Fibroblast of skin of abdomen (primary cell): Measurements from ENCODE around the gene RPS3.

Experiments used
- DNase-seq: peaks from one replicate; pipeline ENCODE4 v3.0.0-alpha.2; 2013

The RPS3 gene

GRCh38 chr11:75435571-75435925 is 36.2 kb downstream of the RPS3 start:
- no peak for DNase-seq

GRCh38 chr11:75436806-75437205 is 37.5 kb downstream of the RPS3 start:
- DNase-seq = no peak

- DNase-seq = no peak
These were observed 38.8 kb downstream of the RPS3 start for GRCh38 chr11:75437966-75438659.

- no peak for DNase-seq
These were observed 39.7 kb downstream of the RPS3 start for GRCh38 chr11:75439026-75439425.

- DNase-seq = no peak
These were observed 40.3 kb downstream of the RPS3 start for GRCh38 chr11:75439495-75440120.

GRCh38 chr11:75440960-75441803 is 41.9 kb downstream of the RPS3 start:
- DNase-seq = no peak

- DNase-seq = no peak
These were observed 42.5 kb downstream of the RPS3 start for GRCh38 chr11:75441804-75442132.

GRCh38 chr11:75442161-75442885 is 43.0 kb downstream of the RPS3 start:
- no peak for DNase-seq

GRCh38 chr11:75443043-75443442 is 43.7 kb downstream of the RPS3 start:
- DNase-seq = no peak

GRCh38 chr11:75445315-75445953 is 46.1 kb downstream of the RPS3 start:
- DNase-seq = peak; percentile 48

GRCh38 chr11:75447415-75447814 is 48.1 kb downstream of the RPS3 start:
- no peak for DNase-seq

- DNase-seq = no peak
These were observed 50.0 kb downstream of the RPS3 start for GRCh38 chr11:75449271-75449670.

GRCh38 chr11:75449776-75450175 is 50.5 kb downstream of the RPS3 start:
- no peak for DNase-seq

GRCh38 chr11:75450236-75450635 is 50.9 kb downstream of the RPS3 start:
- DNase-seq = no peak

GRCh38 chr11:75450826-75451821 is 51.8 kb downstream of the RPS3 start:
- no peak for DNase-seq

- DNase-seq = peak; percentile 91
These were observed 54.8 kb downstream of the RPS3 start for GRCh38 chr11:75453916-75454655.

- DNase-seq = no peak
These were observed 55.7 kb downstream of the RPS3 start for GRCh38 chr11:75454987-75455386.
